NT2/D1 (cell line): ENCODE results near the gene C1QC.

ENCODE experiments used
- DNase-seq: peaks from one replicate; pipeline ENCODE4 v3.0.0-alpha.2; 2011; ENCODE audit warnings: low read depth, low spot score
- H3K27me3 ChIP-seq: 2 replicates; pipeline ENCODE4 v1.6.0; 2011; ENCODE audit warnings: mild to moderate bottlenecking; ENCODE audit not compliant: insufficient read length, insufficient read depth
- H3K36me3 ChIP-seq: 2 replicates; pipeline ENCODE4 v1.6.1; 2011; ENCODE audit warnings: mild to moderate bottlenecking, low read length, mixed read lengths; ENCODE audit not compliant: insufficient read depth, insufficient read length
- H3K4me1 ChIP-seq: 2 replicates; pipeline ENCODE4 v1.5.1; 2011; ENCODE audit not compliant: insufficient read depth, insufficient read length
- H3K4me3 ChIP-seq: 2 replicates; pipeline ENCODE4 v1.5.1; 2011; ENCODE audit warnings: low read depth; ENCODE audit not compliant: insufficient read length
- H3K9ac ChIP-seq: 2 replicates; pipeline ENCODE4 v1.6.0; 2011; ENCODE audit warnings: low read depth; ENCODE audit not compliant: insufficient read length
- H3K9me3 ChIP-seq: 2 replicates; pipeline ENCODE4 v1.5.1; 2011; ENCODE audit warnings: mild to moderate bottlenecking, low read length; ENCODE audit not compliant: insufficient read depth
- SUZ12 ChIP-seq: IDR thresholded peaks from 2 replicates; pipeline ENCODE4 v1.6.1; 2011; ENCODE audit not compliant: insufficient read length, insufficient read depth; ENCODE audit errors: extremely low read depth
- YY1 ChIP-seq: IDR thresholded peaks from 2 replicates; pipeline ENCODE4 v1.6.1; 2011; ENCODE audit not compliant: insufficient read length, insufficient read depth
- ZNF274 ChIP-seq: IDR thresholded peaks from 2 replicates; pipeline ENCODE4 v1.6.1; 2011; ENCODE audit warnings: mild to moderate bottlenecking, low read depth, low read length

C1QC gene

GRCh38 chr1:22643381-22643780 is at the start of gene C1QC:
TSS of gene C1QC (plus strand) at chr1:22643633. CDS start at chr1:22644024, 391 bp downstream.
- no peaks in the 10 kb centered on the region for H3K9me3 ChIP-seq
- H3K36me3 ChIP-seq: no peaks in the 10 kb centered on the region
- peaks cover 7% of the 10 kb centered on the region for H3K4me1 ChIP-seq
- peaks cover 14% of the 10 kb centered on the region for H3K27me3 ChIP-seq
- no peak within 1 kb of the TSS for H3K4me3 ChIP-seq
- TF ChIP-seq SUZ12 (no peak), YY1 (no peak), ZNF274 (no peak)
- H3K9ac ChIP-seq: no peak within 1 kb of the TSS
- no peak for DNase-seq

GRCh38 chr1:22594396-22594795 is 49.0 kb upstream of the C1QC start:
- no peak for TF ChIP-seq ZNF274
- TF ChIP-seq YY1: no peak
- no peak for TF ChIP-seq SUZ12
- DNase-seq: no peak
- H3K9ac ChIP-seq: no peak overlapping the region
- H3K36me3 ChIP-seq: no peaks in the 10 kb centered on the region
- H3K27me3 ChIP-seq: no peaks in the 10 kb centered on the region
- H3K4me3 ChIP-seq: no peak overlapping the region
- peaks cover 7% of the 10 kb centered on the region for H3K4me1 ChIP-seq
- H3K9me3 ChIP-seq: no peaks in the 10 kb centered on the region

GRCh38 chr1:22595108-22595507 is 48.3 kb upstream of the C1QC start:
- no peaks in the 10 kb centered on the region for H3K27me3 ChIP-seq
- H3K9me3 ChIP-seq: no peaks in the 10 kb centered on the region
- no peak overlapping the region for H3K9ac ChIP-seq
- no peak for DNase-seq
- H3K4me1 ChIP-seq: peaks cover 7% of the 10 kb centered on the region
- no peaks in the 10 kb centered on the region for H3K36me3 ChIP-seq
- TF ChIP-seq ZNF274 (no peak), SUZ12 (no peak), YY1 (no peak)
- no peak overlapping the region for H3K4me3 ChIP-seq

GRCh38 chr1:22597301-22597965 is 46.0 kb upstream of the C1QC start:
- H3K9me3 ChIP-seq: no peaks in the 10 kb centered on the region
- no peak for DNase-seq
- no peak overlapping the region for H3K9ac ChIP-seq
- no peaks in the 10 kb centered on the region for H3K4me1 ChIP-seq
- no peak overlapping the region for H3K4me3 ChIP-seq
- H3K27me3 ChIP-seq: no peaks in the 10 kb centered on the region
- no peaks in the 10 kb centered on the region for H3K36me3 ChIP-seq
- TF ChIP-seq ZNF274 (no peak), SUZ12 (no peak), YY1 (no peak)

GRCh38 chr1:22597996-22598395 is 45.4 kb upstream of the C1QC start:
- Histone ChIP-seq H3K4me3 (no peak overlapping the region), H3K36me3 (no peaks in the 10 kb centered on the region), H3K27me3 (no peaks in the 10 kb centered on the region), H3K9ac (no peak overlapping the region), H3K4me1 (no peaks in the 10 kb centered on the region), H3K9me3 (no peaks in the 10 kb centered on the region)
- no peak for DNase-seq
- no peak for TF ChIP-seq SUZ12
- no peak for TF ChIP-seq YY1
- TF ChIP-seq ZNF274: no peak

- Histone ChIP-seq H3K36me3 (no peaks in the 10 kb centered on the region), H3K9me3 (no peaks in the 10 kb centered on the region), H3K27me3 (peaks cover 5% of the 10 kb centered on the region), H3K4me3 (no peak overlapping the region), H3K4me1 (no peaks in the 10 kb centered on the region), H3K9ac (no peak overlapping the region)
- TF ChIP-seq ZNF274 (no peak), SUZ12 (no peak), YY1 (no peak)
- no peak for DNase-seq
Measured at GRCh38 chr1:22598736-22599135, 44.7 kb upstream of the C1QC start.

GRCh38 chr1:22600071-22600816 is 43.2 kb upstream of the C1QC start:
- no peaks in the 10 kb centered on the region for H3K9me3 ChIP-seq
- H3K27me3 ChIP-seq: peaks cover 20% of the 10 kb centered on the region
- H3K4me1 ChIP-seq: no peaks in the 10 kb centered on the region
- H3K4me3 ChIP-seq: no peak overlapping the region
- DNase-seq: no peak
- H3K9ac ChIP-seq: no peak overlapping the region
- TF ChIP-seq ZNF274 (no peak), YY1 (no peak), SUZ12 (no peak)
- no peaks in the 10 kb centered on the region for H3K36me3 ChIP-seq
